NCI-H226 (cell line): ENCODE data around the gene CYB5B.

ENCODE experiments used
- DNase-seq: peaks from one replicate; pipeline ENCODE4 v3.0.0-alpha.2; 2015

The CYB5B gene

DNA sequence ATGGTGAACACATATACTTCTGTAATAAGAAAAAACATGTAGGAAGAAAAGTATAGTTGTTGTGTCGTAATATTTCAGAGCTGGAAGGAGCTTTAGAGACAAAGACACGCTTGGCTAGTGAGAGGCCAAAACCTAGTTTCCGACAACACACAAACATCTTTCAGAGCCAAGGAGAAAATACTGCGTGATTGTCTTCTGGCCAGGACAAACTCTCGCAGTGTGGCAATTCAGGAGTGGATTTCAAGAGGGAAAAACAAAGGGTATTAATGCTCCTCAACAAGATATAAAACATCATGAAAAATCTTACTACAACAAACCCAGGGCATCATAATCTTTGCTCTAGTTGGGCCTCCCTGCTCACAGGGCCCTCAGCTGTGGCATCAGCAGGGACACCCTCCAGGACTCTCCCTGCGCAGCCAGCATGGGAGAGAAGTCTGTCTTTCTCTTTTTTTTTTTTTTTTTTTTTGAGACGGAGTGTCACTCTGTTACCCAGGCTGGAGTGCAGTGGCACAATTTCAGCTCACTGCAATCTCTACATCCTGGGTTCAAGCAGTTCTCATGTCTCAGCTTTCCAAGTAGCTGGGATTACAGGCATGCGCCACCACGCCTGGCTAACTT, 66.4 kb downstream of the CYB5B start:
- DNase-seq, result no peak

DNA sequence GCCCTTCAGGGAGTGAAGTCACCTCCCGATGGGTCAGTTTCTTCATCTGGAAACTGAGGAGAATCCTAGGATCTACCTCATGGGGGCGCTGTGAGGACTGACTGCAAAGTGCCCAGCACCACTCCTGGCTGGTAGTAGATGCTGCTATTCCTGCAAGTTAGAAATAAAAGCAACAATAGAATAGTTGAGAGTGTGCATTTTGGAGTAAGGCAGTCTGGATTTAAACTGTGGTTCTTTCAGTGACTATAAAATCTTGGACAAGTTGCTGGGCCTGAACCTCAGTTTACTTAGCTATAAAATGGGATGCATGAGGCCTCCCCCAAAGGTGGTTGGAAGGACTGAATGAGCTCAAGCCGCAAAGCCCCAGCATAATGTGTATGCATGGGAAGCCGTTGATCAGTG, 70.6 kb downstream of the CYB5B start:
- DNase-seq, result no peak

DNA sequence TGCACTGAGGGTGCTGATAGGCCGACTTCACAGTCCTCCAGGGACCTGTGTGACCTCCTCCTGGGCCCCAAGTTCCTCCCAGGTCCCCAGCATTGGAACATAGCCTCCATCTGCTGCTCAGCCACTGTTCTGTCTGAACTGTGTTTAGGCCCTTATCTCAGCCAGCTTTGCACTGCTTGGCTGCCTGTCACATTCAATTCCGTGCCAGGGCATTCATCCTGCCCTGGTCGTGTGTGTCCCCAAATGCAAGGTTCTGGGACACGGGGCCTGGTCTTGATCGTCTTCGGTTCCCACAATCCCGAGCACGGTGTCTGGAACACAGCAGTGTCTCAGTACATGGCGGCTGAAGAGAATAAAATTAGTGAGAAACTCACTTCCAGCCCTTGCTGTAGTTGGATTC, 71.4 kb downstream of the CYB5B start:
- no peak for DNase-seq

DNA sequence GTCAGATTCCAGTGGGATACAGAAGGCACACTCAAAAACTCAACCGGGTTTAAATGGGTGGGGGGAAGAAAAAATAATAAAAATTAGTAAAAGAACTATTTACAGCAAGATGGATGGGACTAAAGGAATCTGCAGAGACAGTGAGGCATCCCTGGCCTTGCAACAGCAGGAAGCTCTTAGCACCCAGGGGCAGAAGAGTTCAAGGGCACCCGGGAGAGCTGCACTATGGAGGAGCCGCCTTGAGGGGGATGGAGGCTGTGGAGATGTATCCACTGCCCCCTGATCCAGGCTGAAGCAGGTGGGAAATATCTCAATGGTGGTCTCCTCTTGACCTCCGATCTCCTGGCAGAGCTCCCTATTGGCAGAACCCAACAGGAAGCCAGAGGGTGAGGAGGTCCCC, 72.0 kb downstream of the CYB5B start:
- DNase-seq, result no peak

DNA sequence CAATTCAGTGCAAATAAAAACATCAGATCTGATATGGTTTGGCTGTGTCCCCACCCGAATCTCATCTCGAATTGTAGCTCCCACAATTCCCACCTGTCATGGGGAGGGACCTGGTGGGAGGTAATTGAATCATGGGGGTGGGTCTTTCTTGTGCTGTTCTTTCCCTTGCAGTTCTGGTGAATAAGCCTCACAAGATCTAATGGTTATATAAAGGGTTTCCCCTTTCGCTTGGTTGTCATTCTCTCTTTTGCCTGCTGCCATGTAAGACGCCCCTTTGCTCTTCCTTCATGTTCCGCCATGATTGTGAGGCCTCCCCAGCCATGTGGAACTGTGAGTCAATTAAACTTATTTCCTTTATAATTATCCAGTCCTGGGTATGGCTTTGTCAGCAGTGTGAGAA, 72.5 kb downstream of the CYB5B start:
- DNase-seq, result no peak

DNA sequence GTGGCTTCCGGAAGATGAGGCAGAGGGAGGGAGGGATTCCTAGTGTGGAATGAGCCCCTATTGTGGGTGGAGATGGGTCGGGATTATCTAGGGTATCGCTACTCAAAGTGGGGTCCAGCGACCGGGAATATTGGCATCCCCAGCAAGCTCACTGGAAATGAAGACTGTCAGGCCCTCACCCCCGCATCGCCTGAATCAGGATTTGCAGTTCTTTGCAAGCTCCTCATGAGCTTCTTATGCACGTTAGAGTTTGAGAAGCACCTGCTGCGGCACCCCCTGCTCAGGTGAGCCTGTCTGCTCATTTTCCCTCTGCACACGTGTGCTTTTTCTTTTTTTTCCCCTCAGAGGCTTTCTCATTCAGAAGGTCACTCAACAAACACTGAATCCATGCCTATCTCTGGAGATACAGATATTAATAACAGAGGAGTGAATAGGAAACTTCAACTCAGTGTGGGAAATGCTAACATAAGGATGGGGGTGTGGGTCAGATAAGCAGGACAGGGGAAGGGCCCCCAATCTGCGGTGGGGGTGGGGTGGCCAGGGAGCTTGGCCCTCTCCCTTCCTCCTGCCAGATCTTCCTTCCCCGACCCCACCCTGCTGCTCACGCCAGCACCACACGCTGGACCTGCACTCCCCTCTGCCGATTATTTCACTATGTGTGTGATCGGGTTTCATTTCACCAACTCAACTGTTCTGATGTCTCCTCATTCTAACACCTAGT, 73.6 kb downstream of the CYB5B start:
- no peak for DNase-seq

DNA sequence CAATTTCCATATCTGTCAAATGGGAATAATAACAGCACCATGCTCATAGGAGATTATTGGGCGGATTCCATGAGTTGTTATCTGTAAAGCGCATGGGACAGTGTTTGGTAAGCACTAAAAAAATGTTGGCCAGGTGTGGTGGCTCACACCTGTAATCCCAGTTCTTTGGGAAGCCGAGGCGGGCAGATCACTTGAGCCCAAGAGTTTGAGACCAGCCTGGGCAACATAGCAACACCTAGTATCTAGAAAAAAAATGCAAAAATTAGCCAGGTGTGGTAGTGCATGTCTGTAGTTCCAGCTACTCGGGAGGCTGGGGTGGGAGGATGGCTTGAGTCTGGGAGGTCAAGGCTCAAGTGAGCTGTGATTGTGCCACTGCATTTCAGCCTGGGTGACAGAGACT, 74.5 kb downstream of the CYB5B start:
- DNase-seq, result no peak

DNA sequence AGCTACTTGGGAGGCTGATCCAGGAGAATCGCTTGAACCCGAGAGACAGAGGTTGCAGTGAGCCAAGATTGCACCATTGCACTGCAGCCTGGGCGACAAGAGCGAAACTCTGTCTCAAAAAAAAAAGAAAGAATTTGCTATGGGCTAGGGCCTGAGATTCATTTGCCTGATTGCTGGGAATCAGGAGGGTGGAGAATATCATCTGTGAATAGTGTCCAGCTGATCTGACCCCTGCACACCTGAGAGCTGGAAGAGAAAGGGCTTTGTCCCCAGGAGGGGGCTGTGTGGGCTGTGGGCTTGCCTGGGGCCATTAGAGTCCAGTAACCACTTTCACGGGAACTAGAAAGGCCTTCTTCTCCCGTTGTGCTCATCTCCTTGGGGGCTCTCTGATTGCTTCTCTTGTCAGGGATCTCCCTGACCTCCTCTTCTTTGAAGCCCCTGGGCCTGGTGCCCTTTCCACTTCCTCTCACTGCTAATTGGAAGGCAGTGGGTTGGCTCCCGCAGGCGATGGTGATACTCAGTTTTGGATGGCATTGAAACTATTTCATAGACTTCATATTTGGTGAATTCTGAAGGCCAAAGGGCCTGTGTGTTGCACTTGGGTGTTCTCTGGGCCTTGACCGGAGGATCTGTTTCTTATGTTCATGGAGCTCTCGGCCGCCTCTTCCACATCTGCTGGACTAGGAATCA, 75.3 kb downstream of the CYB5B start:
- DNase-seq, result no peak

DNA sequence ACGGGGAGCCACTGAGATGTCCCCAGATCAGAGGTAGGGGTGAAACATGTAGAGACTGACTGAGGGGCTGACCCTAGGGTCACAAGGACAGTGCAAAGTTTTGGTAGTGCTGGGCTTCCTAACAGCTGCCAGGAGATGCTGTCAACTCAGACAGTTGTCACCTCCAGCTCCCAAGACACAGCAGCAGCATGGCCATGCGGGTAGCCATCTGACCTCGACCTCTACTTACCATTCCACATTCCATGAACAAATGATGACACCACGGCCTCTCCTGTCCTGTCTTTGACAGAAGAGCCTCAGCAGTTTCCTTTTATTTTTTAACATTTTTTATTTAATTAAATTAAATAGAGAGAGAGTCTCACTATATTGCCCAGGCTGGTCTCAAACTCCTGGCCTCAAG, 76.1 kb downstream of the CYB5B start:
- no peak for DNase-seq

DNA sequence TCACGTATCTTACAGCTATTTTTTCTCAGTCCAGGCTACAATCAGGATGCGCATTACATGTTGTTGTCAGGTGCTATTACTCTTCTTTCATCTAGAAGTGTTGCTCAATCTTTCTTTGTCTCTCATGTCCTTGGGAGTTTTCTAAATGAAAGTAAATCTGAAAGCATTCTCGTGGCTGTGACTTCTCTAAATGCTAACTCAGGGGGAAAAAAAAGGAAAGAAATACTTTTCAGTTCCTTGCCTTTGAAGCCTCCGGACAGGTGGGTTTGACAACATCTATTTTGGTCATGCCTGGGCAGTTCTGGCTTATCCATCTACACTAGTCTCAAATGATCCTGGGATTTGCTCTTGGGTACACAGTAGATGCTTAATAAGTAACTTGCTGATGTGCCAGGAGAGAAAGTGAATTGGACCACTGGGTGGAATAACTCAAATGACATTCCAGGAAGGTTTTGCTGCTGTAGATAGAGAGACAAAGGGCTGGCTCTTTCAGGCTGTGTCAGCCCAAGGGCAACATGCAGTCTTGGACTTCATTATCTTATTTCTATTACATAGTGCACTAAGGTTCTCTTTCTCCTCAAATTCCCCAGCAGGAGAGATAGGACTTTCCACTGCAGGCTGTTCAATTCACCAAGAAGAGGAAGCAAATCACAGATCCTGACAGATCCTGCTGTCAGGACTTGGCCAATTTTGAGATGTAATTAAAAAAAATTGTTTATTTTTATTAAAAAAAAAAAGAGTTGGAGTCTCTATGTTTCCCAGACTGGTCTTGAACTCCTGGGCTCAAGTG, 77.7 kb downstream of the CYB5B start:
- DNase-seq, result no peak

DNA sequence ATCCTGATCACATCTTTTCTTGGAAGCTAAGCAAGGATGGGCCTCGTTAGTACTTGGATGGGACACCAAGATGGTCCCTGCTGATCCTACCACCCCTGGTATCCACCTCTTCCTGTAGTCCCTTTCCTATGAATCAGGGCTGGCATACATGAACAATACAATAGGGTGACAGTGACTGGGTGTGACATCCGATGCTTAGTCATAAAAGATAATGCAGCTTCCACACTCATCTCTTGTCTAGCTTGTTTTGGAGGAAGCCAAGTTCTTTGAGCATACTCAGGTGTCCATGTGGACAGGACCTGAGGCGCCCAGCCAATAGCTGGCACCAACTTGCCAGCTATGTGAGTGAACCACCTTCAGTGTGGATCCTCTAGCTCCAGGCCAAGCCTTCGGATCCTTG, 78.8 kb downstream of the CYB5B start:
- no peak for DNase-seq

DNA sequence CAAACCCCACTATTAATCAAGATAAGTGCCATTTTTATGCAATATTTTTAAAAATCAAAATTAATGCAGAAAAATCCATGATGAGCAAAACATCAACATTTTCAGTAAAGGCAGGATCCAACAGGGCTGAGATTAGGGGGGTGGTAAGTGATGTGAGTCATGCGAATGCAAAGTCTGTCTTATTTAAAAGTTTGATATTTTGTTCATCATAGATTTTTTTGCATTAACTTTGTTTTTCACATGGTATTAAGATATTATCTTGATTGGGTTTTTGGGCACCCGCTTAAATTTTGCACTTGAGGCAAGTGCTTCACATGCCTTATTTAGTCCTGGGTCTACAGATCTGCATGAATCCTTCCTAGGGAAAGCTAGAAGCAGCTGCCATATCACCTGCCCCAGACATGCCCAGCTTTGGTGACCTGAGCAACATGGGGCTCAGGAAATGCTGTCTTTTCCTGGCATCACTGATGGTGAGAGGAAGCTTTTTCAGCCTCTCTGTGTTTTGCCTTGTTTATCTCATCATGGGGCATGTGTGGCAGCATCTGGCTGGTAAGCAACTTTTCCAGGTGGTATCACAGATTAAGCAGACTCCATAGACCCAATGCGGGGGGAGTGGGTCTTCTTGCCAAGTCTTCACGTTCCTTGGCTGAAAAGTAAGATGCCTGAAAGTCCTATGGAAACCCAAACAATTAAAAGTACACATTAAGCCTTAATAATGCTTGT, 83.8 kb downstream of the CYB5B start:
- no peak for DNase-seq

DNA sequence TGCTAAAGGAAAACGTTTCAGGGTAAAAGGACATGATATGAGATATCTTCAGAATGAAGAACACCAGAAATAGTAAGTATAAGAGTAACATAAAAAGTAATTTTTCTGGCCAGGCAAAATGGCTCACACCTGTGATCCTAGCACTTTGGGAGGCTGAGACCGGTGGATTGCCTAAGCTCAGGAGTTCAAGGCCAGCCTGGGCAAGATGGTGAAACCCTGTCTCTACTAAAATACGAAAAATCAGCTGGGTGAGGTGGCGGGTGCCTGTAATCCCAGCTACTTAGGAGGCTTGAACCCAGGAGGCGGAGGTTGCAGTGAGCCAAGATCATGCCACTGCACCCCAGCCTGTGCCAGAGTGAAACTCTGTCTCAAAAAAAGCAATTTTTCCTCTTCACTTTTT, 84.7 kb downstream of the CYB5B start:
- DNase-seq, result no peak

DNA sequence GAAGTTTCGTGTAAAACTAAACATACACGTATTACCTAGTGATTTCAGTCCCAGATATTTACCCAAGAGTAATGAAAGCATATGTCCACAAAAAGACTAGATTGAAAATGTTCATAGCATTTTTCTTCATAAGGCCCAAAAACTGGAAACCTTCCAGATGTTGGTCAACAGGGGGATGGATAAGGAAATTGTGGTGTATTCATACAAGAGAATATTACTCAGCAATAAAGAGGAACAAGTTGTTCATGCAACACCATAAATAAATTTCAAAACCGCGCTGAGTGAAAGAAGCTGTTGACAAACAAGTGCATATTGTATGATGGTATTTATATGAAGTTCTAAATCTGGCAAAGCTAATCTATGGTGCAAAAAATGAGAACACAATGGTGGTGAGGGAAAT, 87.2 kb downstream of the CYB5B start:
- no peak for DNase-seq

DNA sequence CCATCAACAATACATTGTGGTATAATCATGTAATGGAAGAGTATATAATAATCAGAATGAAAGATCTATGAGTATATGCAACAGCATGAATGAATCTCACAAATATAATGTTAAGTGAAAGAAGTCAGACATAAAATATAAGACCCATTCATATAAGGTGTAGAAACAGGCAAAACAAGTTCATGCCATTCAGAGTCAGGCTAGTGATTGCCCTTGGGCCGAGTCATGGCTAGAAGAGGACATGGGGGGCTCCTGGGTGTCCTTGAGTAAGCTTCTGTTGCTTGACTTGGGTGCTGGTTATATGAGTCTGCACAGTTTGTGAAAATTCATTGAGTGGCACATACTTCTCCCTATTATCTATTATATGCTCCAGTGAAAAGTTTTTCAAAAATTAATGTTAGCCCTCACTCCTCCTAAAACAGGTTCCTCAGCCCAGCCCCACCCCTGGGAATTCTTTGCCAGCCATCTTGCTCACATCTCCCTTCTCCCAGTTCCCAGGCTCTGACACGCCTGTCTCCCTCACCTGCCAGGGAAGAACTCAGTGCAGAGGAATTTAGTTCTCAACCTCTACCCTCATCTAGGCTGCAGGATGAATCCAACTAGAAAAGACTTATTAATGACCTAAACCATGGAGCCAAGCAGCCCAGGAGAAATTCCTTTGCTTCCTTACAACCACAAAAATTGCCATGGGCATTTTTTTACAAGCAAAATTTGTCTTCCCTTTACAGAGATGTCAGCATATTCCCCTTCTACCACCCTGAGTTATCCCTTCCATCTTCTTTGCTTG, 89.0 kb downstream of the CYB5B start:
- peak; percentile 98 for DNase-seq

DNA sequence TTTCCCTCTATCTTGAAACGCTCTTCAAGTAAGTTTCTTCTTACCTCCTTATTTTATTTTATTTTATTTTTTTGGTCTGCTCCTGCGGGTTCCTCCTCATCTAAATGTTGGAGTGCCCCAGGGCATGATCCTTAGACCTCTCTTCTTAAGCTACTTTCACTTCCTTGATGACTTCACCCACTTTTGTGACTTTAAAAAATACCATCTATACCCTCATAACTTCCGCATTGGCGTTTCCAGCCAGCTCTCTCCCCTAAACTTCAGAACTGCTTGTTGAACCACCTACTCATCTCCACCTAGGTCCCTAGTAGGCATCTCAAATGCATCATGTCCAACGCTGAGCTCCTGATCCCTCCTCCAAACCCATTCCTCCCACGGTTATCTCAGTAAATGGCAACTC, 89.9 kb downstream of the CYB5B start:
- DNase-seq, result peak; percentile 36
